GM18870 (cell line): Measurements from ENCODE around the gene EFCC1.
"Not testable (repeated sequence)": the region's sequence is repeated elsewhere in the genome, so short reads cannot be mapped to it uniquely, and the experiment has no call there.

ENCODE experiments used
- ATAC-seq: cut with Tn5 transposase; IDR thresholded peaks from one replicate; pipeline ENCODE4 v1.9.1; 2021; ENCODE audit warnings: moderate library complexity; ENCODE audit not compliant: unreplicated experiment

Gene EFCC1

DNA sequence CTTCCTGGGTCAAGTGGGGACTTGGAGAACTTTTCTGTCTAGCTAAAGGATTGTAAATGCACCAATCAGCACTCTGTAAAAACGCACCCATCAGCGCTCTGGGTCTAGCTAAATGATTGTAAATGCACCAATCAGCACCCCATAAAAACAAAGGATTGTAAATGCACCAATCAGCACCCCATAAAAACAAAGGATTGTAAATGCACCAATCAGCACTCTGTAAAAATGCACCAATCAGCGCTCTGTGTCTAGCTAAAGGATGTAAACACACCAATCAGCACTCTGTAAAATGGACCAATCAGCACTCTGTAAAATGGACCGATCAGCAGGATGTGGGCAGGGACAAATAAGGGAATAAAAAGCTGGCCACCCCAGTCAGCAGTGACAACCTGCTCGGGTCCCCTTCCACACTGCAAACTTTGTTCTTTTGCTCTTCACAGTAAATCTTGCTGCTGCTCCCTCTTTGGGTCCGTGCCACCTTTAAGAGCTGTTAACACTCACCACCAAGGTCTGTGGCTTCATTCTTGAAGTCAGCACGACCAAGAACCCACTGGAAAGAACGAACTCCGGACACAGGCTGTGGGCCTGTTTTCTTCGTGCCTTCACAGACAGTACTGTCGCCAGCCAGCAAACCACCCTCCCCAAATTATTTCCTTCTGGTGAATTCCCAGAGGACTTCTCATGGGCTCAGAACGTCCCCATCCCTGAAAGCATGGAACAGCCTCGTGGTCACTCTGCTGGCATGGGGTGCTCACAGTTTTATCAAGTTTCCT is 68.4 kb downstream of the EFCC1 start:
- ATAC-seq: not testable (repeated sequence)

DNA sequence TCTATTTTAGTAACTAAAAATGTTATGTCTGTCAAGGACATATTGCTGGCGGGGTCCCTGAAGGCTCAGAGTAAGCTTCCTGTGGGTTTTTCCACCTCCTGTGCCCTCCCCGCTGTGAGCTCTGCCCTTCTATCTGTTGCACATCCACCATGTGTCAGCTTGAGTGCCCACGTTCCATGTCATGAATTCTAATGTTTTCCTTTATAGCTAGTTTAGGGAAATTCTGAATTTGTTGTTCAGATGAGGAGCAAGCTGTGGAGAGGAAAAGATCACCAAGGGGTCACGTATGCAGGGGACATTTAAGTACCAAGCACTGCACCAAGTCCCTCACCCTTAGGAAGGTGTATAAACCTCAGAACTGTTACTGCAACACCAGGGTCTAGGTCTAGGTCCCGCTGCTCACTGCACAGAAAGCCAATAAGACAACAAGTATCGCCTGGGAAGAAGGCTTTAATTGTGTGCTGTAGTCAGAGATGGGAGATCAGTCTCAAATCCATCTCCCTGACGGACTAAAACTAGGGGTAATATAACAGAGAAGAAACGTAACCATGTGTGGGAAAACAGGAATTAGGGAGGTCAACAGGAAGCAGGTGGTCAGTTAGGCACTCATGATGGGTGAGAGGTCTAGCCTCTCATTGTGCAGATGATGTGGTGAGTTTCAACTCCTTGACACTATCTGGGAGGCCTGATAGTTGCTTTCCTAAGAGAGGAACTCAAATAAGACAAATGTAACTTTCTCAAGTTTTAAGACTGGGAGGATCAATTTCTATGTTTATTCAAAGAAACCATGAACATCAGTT is 69.2 kb downstream of the EFCC1 start:
- no peak for ATAC-seq

DNA sequence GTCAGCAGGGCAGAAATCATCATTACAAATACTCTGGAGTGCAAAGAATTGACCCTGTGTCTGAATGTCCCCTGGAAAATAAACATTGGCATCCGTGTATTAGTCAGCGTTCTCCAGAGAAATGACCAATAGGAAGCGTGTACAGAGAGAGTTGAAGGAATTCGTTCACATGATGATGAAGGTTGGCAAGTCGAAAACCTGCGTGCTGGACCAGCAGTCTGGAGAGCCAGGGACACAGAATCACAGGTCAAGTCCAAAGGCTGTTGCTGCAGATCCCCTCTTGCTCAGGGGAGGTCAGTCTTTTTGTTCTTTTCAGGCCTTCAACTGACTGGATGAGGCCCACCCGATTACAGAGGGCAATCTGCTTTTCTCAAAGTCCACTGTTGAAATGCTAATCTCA is 76.1 kb downstream of the EFCC1 start:
- no peak for ATAC-seq

DNA sequence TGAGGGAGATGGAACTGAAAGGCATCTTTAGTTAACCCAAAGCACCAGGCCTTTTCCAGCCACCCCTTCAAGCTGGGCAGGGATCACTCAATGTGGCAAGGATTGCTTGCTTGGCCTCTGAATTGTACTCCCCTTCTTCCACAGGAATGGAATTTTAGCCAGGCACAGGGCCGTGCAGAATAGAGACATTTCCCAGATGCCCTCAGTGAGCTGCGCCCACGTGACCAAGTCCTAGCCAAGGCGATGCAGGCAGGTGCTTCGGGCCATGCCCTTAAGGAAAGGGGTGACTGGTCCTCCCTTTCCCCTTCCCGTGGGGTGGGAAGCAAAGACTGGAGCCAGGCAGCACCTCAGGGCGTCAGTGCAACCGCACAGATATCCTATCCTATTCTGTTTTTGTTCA is 77.4 kb downstream of the EFCC1 start:
- ATAC-seq: no peak

DNA sequence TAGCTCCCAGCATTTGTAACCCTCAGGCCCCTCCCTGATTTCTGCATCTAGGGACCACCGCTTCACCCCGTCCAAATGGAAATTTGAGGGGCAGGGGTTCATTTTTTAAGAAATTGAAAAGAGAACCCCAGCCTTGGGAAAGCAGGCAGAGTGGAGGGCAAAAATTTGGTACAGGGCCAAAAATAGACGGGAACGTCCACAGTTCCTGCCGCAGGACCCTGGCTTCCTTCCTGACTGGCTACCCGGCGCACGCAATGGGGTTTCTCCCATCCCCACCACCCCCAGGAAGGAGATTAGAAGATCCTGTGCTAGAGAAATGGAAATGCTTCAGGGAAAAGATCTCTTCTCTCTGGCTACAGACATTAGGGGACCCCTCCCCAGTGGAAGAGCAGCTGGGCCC is 80.4 kb downstream of the EFCC1 start:
- no peak for ATAC-seq

DNA sequence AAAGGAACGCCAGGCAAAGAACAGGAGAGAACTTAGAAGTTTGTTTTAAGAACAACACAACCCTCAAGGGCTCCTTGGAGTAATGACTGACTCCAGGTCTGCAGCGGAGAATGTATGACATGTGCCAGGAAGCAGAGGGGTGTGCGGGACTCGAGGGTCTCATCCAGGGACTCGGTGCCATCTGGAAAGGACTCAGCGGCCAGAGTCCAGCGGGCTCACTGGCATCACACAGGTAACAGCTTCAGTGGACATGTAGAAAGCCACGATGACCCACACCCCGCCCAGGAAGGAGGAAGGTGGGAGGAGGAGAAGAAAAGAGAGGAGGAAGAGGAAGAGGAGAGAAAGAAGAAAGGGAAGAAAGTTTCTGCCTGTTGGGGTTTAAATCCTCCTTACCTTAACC is 80.9 kb downstream of the EFCC1 start:
- no peak for ATAC-seq

DNA sequence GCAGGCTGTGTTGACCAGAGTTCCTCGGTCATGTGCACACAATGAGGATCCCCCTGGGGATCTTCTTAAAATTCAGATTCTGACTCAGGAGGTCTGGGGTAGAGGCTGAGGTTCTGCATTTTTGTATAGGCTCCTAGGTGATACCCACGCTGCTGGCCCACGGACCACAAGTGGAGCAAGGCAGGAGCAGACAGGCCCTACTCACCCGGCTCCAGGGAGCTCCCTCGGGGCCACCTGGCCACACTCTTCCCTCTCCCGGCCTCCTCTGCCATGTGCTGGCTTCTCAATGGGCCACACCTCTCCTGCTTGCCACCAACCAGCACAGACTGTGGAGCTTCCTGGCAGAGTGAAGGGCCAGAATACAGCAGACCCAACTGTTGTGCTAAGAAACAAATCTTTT is 83.4 kb downstream of the EFCC1 start:
- no peak for ATAC-seq

DNA sequence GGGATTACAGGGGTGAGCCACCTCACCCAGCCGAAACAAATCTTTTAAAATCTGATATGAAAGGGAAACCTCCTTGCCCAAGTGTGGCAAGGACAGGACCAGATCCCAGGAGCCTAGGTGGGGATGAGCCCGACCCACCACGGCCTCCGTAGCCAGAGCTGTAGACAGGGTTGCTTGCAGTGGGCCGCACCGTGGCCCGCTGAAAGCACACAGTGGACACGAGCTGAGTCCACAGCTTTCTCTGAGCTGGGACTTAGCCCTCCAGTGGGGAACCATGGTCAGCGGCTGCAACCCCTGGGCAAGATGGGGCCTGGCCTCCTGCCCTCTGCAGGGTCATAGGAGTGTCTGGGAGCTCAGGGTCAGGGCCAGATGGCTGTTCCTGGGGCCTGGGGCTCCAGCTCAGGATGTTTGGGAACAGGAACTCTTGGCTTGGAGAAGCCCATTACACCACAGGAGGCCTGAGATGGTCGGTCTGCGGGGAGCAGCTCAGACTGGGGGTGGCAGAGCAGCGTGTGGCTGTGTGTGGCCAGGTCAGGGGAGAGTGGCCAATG is 84.1 kb downstream of the EFCC1 start:
- no peak for ATAC-seq

DNA sequence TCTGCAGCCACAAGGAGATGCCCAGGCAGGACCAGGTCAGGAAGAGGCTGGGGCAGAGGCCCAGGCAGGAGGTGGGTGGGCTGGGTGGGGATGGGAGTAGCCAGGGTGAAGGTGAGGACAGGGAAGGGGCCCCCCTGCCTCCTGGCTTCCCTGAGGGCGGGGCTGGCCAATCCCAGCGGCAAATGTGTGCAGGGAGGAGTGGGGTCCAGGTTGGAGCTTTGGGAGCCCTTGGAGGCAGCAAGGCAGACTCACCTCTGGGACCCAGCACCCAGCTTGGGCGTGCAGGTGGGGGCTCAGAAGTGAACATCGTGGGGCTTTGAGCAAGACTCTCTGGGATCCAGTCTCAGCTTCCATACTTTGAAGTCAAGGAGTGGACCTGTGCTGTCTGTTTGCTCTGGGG is 84.7 kb downstream of the EFCC1 start:
- no peak for ATAC-seq

DNA sequence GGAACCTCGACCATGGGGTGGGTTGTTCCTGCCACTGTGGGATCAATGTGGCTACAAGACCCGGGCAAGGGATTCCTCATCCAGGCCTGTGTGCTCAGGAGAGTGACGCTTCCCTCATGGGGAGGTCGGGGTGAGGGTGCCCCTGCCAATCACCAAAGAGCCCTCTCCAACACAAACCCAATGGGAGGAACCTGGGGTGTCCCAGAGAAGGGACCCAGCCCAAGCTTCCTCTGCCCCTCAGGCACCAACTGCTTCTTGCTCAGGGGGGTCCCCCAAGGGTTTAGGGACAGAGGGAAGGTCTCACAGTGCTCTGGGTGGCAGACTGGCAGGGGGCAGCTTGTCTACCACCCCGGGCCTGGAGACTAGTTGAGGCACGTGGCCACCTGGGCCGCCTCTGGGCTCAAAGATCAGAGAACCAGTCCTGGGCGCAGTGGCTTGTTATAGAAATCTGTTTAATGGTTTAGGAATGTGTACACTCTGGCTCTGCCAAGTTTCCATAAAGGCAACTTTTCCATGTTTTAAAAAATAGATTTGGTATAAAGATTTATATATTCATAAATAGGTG is 86.1 kb downstream of the EFCC1 start:
- no peak for ATAC-seq

DNA sequence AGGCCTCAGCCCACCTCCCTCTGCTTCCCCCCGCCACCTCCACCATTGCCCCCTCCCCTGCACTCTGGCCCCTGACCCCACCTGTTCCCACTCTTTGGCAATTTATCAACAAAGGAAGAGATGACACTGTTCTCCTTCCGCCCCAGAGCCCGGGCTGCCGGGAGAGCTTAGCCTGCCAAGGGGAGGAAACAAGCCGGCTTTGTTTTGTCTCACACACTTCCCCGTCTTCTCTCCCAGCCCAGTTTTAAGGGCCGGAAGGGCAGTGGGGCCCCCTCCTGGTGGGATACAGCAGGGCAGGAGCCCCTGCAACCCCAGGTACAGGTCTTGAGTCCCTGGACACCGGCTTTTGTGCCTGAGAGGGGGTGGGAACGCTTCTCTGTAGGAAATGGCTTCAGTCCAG is 86.8 kb downstream of the EFCC1 start:
- ATAC-seq: not testable (repeated sequence)

DNA sequence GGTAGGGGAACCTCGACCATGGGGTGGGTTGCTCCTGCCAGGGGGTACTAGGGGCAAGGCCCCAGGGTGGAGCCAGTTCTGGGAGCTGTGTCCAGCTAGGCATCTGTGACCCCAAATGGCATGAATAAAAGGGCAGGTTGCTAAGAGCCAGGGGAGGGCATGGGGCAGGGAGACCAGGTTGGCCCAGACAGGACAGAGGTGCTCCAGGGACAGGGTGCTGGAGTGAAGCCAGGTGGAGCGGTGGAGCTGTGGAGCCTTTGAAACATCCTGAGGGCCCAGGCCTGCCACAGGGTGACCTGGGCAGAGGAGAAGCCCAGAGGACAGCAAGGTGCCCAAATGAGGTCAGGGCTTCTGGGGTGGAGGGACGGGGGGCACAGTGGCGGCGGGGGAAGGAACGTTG is 87.2 kb downstream of the EFCC1 start:
- not testable (repeated sequence) for ATAC-seq
